GM12892 (cell line): ENCODE results near the gene APC2.

Experiments
- POLR2A ChIP-seq: IDR thresholded peaks from 2 replicates; pipeline ENCODE4 v1.6.1; 2011; ENCODE audit warnings: low read depth, low read length, control low read depth
- POLR2AphosphoS5 ChIP-seq: IDR thresholded peaks from 2 replicates; pipeline ENCODE4 v1.6.1; 2011; ENCODE audit warnings: low read depth, low read length, control low read depth

- TF ChIP-seq POLR2A (no peak), POLR2AphosphoS5 (no peak)
Observed at GRCh38 chr19:1424192-1424955, 25.5 kb upstream of the APC2 start.
